K562 (cell line): ENCODE results near the gene GDNF. TPM values are rescaled to one million over a fixed set of nuclear protein-coding genes. Genes with fewer than 3 reads are reported as not detected.
"Not testable (repeated sequence)": the region's sequence is repeated elsewhere in the genome, so short reads cannot be mapped to it uniquely, and the experiment has no call there.

Experiments used
- ATAC-seq: fragments of 200-7000 bp; cut with Tn5 transposase; 3 replicates; pipeline ENCODE4 v1.9.1; 2020; ENCODE audit warnings: moderate library complexity
- BruUV-seq: library from RNA; stranded (reverse); fragments of 400-500 nt; replicated peaks from 2 replicates; lab custom pipeline; 2021; lab: Mats Ljungman, UMichigan
- CTCF ChIA-PET: fragments of 300-600 bp; formaldehyde crosslinking; extraction: SDS; loops from one replicate; lab custom pipeline; 2021; ENCODE audit warnings: low intra/inter-chr PET ratio; lab: Yijun Ruan, JAX
- POLR2A ChIA-PET: fragments of 300-600, 350-650 bp; sonication (Branson Sonifier 250); formaldehyde crosslinking; extraction: SDS; loops from one replicate; lab custom pipeline; 2021; ENCODE audit warnings: antibody characterized with exemption, inconsistent platforms; lab: Yijun Ruan, JAX
- DNase-seq, 4 experiments: peaks; one replicate each; pipeline versions ENCODE4 v3.0.0 to v3.0.0-alpha.2; 2011 to 2018; ENCODE audit warnings: low spot score in 3 of 4, mixed read lengths in 3 of 4; ENCODE audit errors: extremely low read depth in 1 of 4
- FAIRE-seq: peaks from 2 replicates; lab custom pipeline; 2011; peaks lifted over from hg19 to GRCh38; lab: Jason Lieb, UNC
- H2AFZ ChIP-seq: 2 replicates; pipeline ENCODE4 v1.6.0; 2011; ENCODE audit warnings: low read depth, low read length, control low read depth, inconsistent platforms
- H3K27ac ChIP-seq: fragments of 200-600 bp; 3 replicates; pipeline ENCODE4 v1.8.0; 2011; ENCODE audit warnings: low read depth, mild to moderate bottlenecking, control low read depth, inconsistent platforms, low read length, moderate library complexity, mixed read lengths; ENCODE audit errors: extremely low read depth
- H3K27me3 ChIP-seq, 2 experiments: fragments of 300-600 bp in 1 of 2; 2 replicates in 1 of 2; 3 replicates in 1 of 2; pipeline versions ENCODE4 v1.6.0 to v1.8.0; 2011; ENCODE audit warnings: inconsistent platforms in 2 of 2, low read length in 2 of 2, mild to moderate bottlenecking in 1 of 2, mixed read lengths in 1 of 2, moderate library complexity in 1 of 2; ENCODE audit not compliant: control insufficient read depth in 2 of 2, insufficient read depth in 2 of 2
- H3K36me3 ChIP-seq: fragments of 300-600 bp; 3 replicates; pipeline ENCODE4 v1.8.0; 2011; ENCODE audit warnings: mild to moderate bottlenecking, low read length, inconsistent platforms; ENCODE audit not compliant: control insufficient read depth, insufficient read depth
- H3K4me1 ChIP-seq, 2 experiments: fragments of 200-600 bp in 1 of 2; replicated peaks in 1 of 2; 2 replicates in 1 of 2; 3 replicates in 1 of 2; pipeline versions ENCODE4 v1.5.1 to v1.8.0; 2011; ENCODE audit warnings: inconsistent platforms in 2 of 2, low read length in 2 of 2, mild to moderate bottlenecking in 1 of 2, mixed read lengths in 1 of 2, moderate library complexity in 1 of 2; ENCODE audit not compliant: control insufficient read depth in 2 of 2, insufficient read depth in 2 of 2
- H3K4me2 ChIP-seq: 2 replicates; pipeline ENCODE4 v1.6.1; 2011; ENCODE audit warnings: low read length, control low read depth, inconsistent platforms, mixed read lengths; ENCODE audit not compliant: insufficient read depth
- H3K4me3 ChIP-seq: fragments of 200-600 bp; sonication (generic), shearing (Covaris generic); 2 replicates; pipeline ENCODE4 v1.5.1; 2016; ENCODE audit warnings: control low read depth, inconsistent platforms
- H3K79me2 ChIP-seq: fragments of 200-600 bp; 3 replicates; pipeline ENCODE4 v1.8.0; 2011; ENCODE audit warnings: low read length, inconsistent platforms; ENCODE audit not compliant: control insufficient read depth, insufficient read depth
- H3K9ac ChIP-seq, 2 experiments: 2 replicates each; pipeline versions ENCODE4 v1.6.0 to v1.6.1; 2011; ENCODE audit warnings: low read depth in 2 of 2, low read length in 2 of 2, control low read depth in 1 of 2, inconsistent platforms in 1 of 2, mild to moderate bottlenecking in 1 of 2, mixed read lengths in 1 of 2; ENCODE audit not compliant: insufficient read depth in 1 of 2
- H3K9me1 ChIP-seq: one replicate; pipeline ENCODE4 v1.6.0; 2011; ENCODE audit warnings: inconsistent platforms, mild to moderate bottlenecking, low read length, moderate library complexity; ENCODE audit not compliant: control insufficient read depth, insufficient read depth
- H3K9me3 ChIP-seq: replicated peaks from 2 replicates; pipeline ENCODE4 v1.5.1; 2011; ENCODE audit warnings: low read depth, low read length, inconsistent platforms; ENCODE audit not compliant: control insufficient read depth, insufficient read depth
- H4K20me1 ChIP-seq: replicated peaks from 2 replicates; pipeline ENCODE4 v1.6.1; 2011; ENCODE audit warnings: low read length, inconsistent platforms, mixed read lengths; ENCODE audit not compliant: control insufficient read depth, insufficient read depth
- CBX1 ChIP-seq: sonication (generic); IDR thresholded peaks from 2 replicates; pipeline ENCODE4 v1.6.1; 2016; ENCODE audit warnings: antibody characterized with exemption, low read depth, mild to moderate bottlenecking
- CLOCK ChIP-seq: fragments of 250-450 bp; sonication (Bioruptor Pico); IDR thresholded peaks from 2 replicates; pipeline ENCODE4 v1.4.0; 2020; ENCODE audit warnings: mild to moderate bottlenecking, moderate library complexity, borderline replicate concordance
- DACH1 ChIP-seq: fragments of 450-650 bp; IDR thresholded peaks from 2 replicates; pipeline ENCODE4 v1.6.1; 2018; ENCODE audit not compliant: partially characterized antibody
- E2F5 ChIP-seq: sonication (generic); formaldehyde crosslinking; IDR thresholded peaks from 2 replicates; pipeline ENCODE4 v1.8.0; 2022; ENCODE audit warnings: mild to moderate bottlenecking, missing genetic modification reagents
- ETS1 ChIP-seq: conservative IDR thresholded peaks from 2 replicates; pipeline ENCODE4 v1.6.1; 2011; ENCODE audit warnings: low read depth, mild to moderate bottlenecking, low read length; ENCODE audit not compliant: control insufficient read depth
- MYNN ChIP-seq, 2 experiments: sonication (generic); formaldehyde crosslinking in 1 of 2; IDR thresholded peaks; 2 replicates each; pipeline versions ENCODE4 v1.5.0 to v1.6.1; 2016 to 2020; ENCODE audit warnings: antibody characterized with exemption in 1 of 2, missing genetic modification reagents in 1 of 2
- ZBTB2 ChIP-seq: fragments of 450-650 bp; IDR thresholded peaks from 2 replicates; pipeline ENCODE4 v1.6.1; 2016; ENCODE audit warnings: antibody characterized with exemption
- ZNF57 ChIP-seq: fragments of 450-650 bp; formaldehyde crosslinking; IDR thresholded peaks from 2 replicates; pipeline ENCODE4 v1.4.0; 2020; ENCODE audit warnings: mild to moderate bottlenecking, moderate library complexity
- ZNF695 ChIP-seq: fragments of 450-650 bp; formaldehyde crosslinking; IDR thresholded peaks from 2 replicates; pipeline ENCODE4 v1.4.0; 2020; ENCODE audit warnings: mild to moderate bottlenecking, moderate library complexity
- WGBS: fragments of 100-300 bp; shearing (Covaris generic); methylation state at CpG from one replicate; pipeline ENCODE4 v1.1.6; 2016; ENCODE audit warnings: low coverage, mixed read lengths; ENCODE audit not compliant: insufficient coverage; ENCODE audit errors: missing lambda C conversion rate; 5-methylcytosine and 5-hydroxymethylcytosine counted together
- in situ Hi-C: fragments of 300-500 bp; cut with MboI; formaldehyde crosslinking; loops from 4 replicates; pipeline ENCODE4 v1.15.0; 2018; ENCODE audit warnings: inconsistent platforms, mixed read lengths
- intact Hi-C: fragments of 100-400 bp; cut with micrococcal nuclease; formaldehyde crosslinking; loops from 2 replicates; pipeline ENCODE4 v1.14.2; 2022
- polyA plus RNA-seq, 8 experiments: library from polyadenylated mRNA; depleted of rRNA in 4 of 8; stranded (reverse) in 5 of 8; unstranded in 3 of 8; fragments of >200 nt; fragmentation: Nextera tagmentation in 2 of 8; fragmentation: Illumina TruSeq in 1 of 8; extraction: Ambion mirVana in 2 of 8; extraction: Trizol in 1 of 8; gene quantifications; 2 replicates each; pipeline versions ENCODE4 v1.2.1 to v1.2.3, GENCODE V29; 2011 to 2014; ENCODE audit warnings: inconsistent platforms in 1 of 8, missing spikeins in 1 of 8
- total RNA-seq, 7 experiments: library from RNA; depleted of rRNA in 6 of 7; stranded (reverse); fragments of >200 nt in 6 of 7; fragmentation: Illumina TruSeq in 2 of 7; extraction: Trizol in 2 of 7; gene quantifications; 2 replicates each; pipeline versions ENCODE4 v1.2.1 to v1.2.3, GENCODE V29; 2011 to 2021; ENCODE audit warnings: low replicate concordance in 1 of 7

The GDNF gene
- total and polyA plus RNA-seq, 9 of the 15 experiments (the other 6 are each of a cell fraction or from before 2014, with no cell fraction given): not detected

- intact Hi-C loops, H3K27ac ChIP-seq, H2AFZ ChIP-seq, H3K36me3 ChIP-seq, POLR2A ChIA-PET, DNase-seq, H3K9me3 ChIP-seq, H3K27me3 ChIP-seq, H3K4me1 ChIP-seq, ATAC-seq, H3K4me2 ChIP-seq, CTCF ChIA-PET, H3K9ac ChIP-seq, H3K9me1 ChIP-seq, in situ Hi-C loops, H3K4me3 ChIP-seq, FAIRE-seq, BruUV-seq, H3K79me2 ChIP-seq, H4K20me1 ChIP-seq: not testable (repeated sequence)
- 0% methylated on average over 1 of the region's 1 CpG for WGBS
- TF ChIP-seq ZBTB2 (0 out of 2 replicates have a peak, but pooled peaks have one; percentile 32), DACH1 (peak; percentile 93)
Observed at GRCh38 chr5:37862907-37863306, 23.1 kb upstream of the GDNF start.

- H3K9ac ChIP-seq: no peak overlapping the region
- H3K4me1 ChIP-seq: no peaks in the 10 kb centered on the region
- H3K9me3 ChIP-seq: no peaks in the 10 kb centered on the region
- H3K9me1 ChIP-seq: no peaks in the 10 kb centered on the region
- no peak overlapping the region for H2AFZ ChIP-seq
- 0 out of 5 replicates have a peak, but pooled peaks cover 0 to 4% of the 10 kb centered on the region in 2 experiments for H3K27me3 ChIP-seq
- intact Hi-C loops (no loop called here), in situ Hi-C loops (no loop called here)
- no peak overlapping the region for H3K4me3 ChIP-seq
- no TSS peak for BruUV-seq
- no peaks in the 10 kb centered on the region for H4K20me1 ChIP-seq
- H3K36me3 ChIP-seq: no peaks in the 10 kb centered on the region
- WGBS: 4% methylated on average over 3 of the region's 3 CpGs
- FAIRE-seq (no peak), DNase-seq (no peak), ATAC-seq (no peak)
- POLR2A ChIA-PET: no interaction called here
- CTCF ChIA-PET: no interaction called here
- no peaks in the 10 kb centered on the region for H3K79me2 ChIP-seq
- no peak overlapping the region for H3K4me2 ChIP-seq
- H3K27ac ChIP-seq: no peak overlapping the region
- TF ChIP-seq CBX1 (no peak), ETS1 (no peak), ZNF57 (CRISPR knock-in tag) (no peak), MYNN (IDR thresholded peaks at IDR 0.05) (no peak), MYNN (CRISPR knock-in tag; IDR thresholded peaks at IDR 0.05) (no peak), CLOCK (CRISPR knock-in tag) (no peak), E2F5 (CRISPR knock-in tag) (no peak), ZNF695 (CRISPR knock-in tag) (no peak)
Observed at GRCh38 chr5:37860206-37860605, 20.4 kb upstream of the GDNF start.
